HG03025 (cell line): ENCODE results near the gene PMVK.

Experiments
- ATAC-seq: cut with Tn5 transposase; IDR thresholded peaks from one replicate; pipeline ENCODE4 v1.9.1; 2021; ENCODE audit warnings: mild to moderate bottlenecking, moderate library complexity; ENCODE audit not compliant: unreplicated experiment, low FRiP score

The PMVK gene

GRCh38 chr1:154883919-154884868 is 52.3 kb downstream of the PMVK start:
- ATAC-seq: no peak

GRCh38 chr1:154881820-154882535 is 54.5 kb downstream of the PMVK start:
- no peak for ATAC-seq

GRCh38 chr1:154880671-154881070 is 55.8 kb downstream of the PMVK start:
- ATAC-seq: no peak

GRCh38 chr1:154879038-154879421 is 57.5 kb downstream of the PMVK start:
- no peak for ATAC-seq

- no peak for ATAC-seq
Measured at GRCh38 chr1:154878371-154879037, 58.0 kb downstream of the PMVK start.

GRCh38 chr1:154877370-154877974 is 59.0 kb downstream of the PMVK start:
- no peak for ATAC-seq

GRCh38 chr1:154876842-154877369 is 59.6 kb downstream of the PMVK start:
- ATAC-seq: no peak
